22Rv1 (cell line): ENCODE results near the gene CRACR2A.

ENCODE experiments used
- H3K27ac ChIP-seq: fragments of 450-650 bp; 2 replicates; pipeline ENCODE4 v1.5.1; 2017
- CTCF ChIP-seq: fragments of 450-650 bp; IDR thresholded peaks from 2 replicates; pipeline ENCODE4 v1.5.1; 2017; ENCODE audit warnings: mild to moderate bottlenecking
- ZFX ChIP-seq: fragments of 450-650 bp; IDR thresholded peaks from 2 replicates; pipeline ENCODE4 v1.6.1; 2017; ENCODE audit warnings: antibody characterized with exemption, borderline replicate concordance

CRACR2A gene

GRCh38 chr12:3624273-3624672 lies 128.6 kb downstream of the CRACR2A start:
- TF ChIP-seq CTCF (no peak), ZFX (no peak)
- H3K27ac ChIP-seq: no peak overlapping the region

DNA sequence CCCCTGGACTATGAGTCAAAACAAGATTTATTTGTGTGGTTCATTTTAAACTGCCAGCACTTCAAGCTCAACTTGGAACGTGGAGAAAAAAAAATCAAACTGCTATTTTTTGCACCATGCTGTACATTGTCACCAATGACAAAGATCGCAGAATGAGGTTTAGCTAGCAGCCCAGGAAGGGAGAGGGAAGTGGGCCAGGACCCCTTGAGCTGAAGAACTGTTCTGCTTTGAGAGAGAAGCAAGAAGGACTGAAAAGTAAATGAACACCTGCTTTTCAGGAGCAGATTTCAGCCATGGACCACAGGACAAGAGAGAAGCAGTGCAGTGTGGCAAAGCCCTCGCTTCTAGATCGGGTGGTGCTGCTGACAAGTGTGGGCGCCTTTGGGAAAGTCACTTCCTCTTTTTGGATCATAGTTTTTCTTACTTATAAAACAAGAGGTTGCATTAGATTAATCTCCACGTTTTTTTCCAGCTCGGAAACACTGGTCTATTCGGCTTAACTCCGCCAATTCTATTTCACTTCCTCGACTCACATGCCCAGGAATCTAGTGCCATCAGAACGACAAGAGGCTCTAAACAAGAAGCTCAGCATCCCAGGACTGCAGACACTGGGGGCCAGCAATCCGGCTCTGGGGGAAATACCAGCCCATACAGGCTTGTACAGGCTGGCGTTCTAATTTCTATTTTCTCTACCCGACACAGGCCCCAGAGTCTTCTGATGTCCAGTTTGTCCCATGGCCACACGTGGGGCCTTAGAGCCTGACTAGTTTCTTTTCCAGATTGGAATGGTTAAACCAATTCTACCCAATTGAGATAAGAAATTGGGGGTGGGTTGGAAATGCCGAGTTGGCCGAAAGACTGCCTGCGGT lies 129.9 kb downstream of the CRACR2A start:
- no peak for TF ChIP-seq CTCF
- no peak for TF ChIP-seq ZFX
- H3K27ac ChIP-seq: no peak overlapping the region

GRCh38 chr12:3622021-3622821 lies 130.7 kb downstream of the CRACR2A start:
- no peak overlapping the region for H3K27ac ChIP-seq
- no peak for TF ChIP-seq ZFX
- no peak for TF ChIP-seq CTCF

DNA sequence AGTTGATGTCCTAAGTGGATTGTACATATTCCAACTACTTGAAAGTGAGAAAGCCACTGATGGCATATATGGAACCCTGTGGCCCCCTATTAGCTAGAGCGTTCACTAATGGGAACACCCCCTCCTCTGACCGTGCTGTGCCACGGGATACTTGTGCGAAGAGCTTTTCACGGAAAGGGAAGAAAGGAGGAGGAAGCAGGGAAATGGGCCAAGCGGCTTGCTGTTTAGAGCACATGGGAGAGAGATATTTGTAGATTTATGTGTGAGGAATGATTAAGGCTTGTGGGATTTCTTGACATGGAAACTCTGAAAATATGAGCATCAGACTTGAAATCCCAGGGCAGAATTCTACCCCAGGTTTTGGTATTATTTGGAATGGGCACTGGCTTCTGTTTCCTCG lies 132.1 kb downstream of the CRACR2A start:
- no peak overlapping the region for H3K27ac ChIP-seq
- no peak for TF ChIP-seq CTCF
- TF ChIP-seq ZFX: no peak

DNA sequence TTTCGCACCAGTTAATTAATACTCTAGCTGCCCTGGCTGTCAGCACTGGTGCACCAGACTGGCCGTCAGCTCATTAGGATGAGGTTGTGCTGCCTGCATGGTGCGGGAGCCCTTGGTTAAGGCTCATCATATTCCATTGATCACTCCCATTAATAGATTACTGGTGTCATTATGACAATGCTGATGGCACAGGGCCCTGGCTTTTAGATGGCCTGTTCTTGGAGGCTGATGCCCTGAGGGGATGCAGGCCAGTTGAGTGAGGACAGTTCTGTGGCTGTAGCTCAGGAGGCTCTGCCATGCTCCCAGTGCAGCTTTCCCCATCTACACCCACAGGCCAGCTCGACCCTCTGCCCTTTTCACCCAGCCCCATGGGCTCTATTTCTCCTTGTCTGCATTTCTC lies 135.3 kb downstream of the CRACR2A start:
- TF ChIP-seq CTCF (no peak), ZFX (no peak)
- H3K27ac ChIP-seq: no peak overlapping the region

DNA sequence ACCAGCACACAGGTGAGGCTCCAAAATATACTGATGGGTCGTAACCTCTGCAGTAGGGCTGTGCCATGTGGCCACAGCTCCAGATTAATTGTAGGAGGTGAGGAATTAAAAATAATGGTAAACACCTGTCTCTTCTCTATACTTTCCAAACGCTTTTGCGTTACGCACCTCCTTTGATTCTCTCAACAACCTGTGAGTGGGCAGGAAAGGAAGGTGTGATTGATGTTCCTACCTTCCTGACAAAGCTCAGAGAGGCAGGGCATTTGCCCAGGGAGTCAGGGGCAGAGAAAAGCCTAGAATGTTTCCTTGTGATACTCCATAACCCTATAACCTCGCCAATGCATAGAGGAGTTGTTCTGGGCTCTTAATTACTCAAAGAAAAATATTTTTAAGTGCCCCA lies 137.0 kb downstream of the CRACR2A start:
- TF ChIP-seq ZFX (no peak), CTCF (no peak)
- H3K27ac ChIP-seq: no peak overlapping the region
